CD4-positive, alpha-beta T cell treated with Interleukin-4 for 4 hours (primary cell): ENCODE data around the gene FAM13B.
A peak's percentile ranks its signal among the peaks of the same experiment; 100 is the strongest.
"Not testable (repeated sequence)": the region's sequence is repeated elsewhere in the genome, so short reads cannot be mapped to it uniquely, and the experiment has no call there.

Experiments used
- DNase-seq: peaks from one replicate; pipeline ENCODE4 v3.0.0-alpha.2; 2020

The FAM13B gene

DNA sequence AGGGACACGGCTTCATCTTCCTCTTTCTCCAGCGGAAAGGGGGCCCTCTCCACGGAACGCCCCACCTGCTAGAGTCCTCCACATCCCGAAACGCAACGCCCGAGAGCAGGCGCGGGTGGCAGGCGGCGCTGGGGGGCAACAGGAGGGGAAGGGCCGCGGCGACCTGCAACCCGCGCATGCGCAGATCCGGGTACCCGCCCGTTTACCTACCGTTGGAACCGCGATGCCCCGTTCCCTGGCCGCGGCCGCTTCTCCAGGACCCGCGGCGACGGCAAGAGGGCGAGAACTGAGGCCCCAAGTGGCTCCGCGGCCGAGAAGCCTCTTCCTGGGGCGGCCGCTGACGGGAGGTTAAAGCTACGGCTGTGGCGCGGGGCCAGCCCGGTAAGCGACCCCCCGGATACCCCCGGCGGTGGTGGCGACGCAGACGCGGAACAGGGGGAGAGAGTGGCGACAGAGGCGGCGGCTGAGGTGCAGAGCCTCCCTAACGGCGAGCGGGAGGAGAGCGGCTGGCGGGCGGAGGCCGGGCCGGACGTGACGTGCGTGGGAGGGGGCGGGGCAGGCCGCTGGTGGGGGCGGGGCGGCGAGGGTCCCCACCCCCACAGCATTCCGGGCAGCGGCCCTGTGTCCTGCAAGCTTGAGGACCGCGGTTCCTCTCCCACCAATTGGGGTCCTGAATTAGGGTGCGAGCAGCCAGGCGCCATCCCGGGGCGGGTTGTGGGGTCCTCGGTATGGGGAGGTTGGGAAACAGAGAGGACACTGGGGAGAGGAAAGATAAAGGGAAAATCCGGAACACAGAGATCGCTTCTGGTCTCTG lies at the start of gene FAM13B:
Gene FAM13B, minus strand, starts transcription at position 508 of the 814 bp plus-strand sequence. CDS start 13,968 bp downstream, outside the sequence.
- peak; percentile 79 for DNase-seq

DNA sequence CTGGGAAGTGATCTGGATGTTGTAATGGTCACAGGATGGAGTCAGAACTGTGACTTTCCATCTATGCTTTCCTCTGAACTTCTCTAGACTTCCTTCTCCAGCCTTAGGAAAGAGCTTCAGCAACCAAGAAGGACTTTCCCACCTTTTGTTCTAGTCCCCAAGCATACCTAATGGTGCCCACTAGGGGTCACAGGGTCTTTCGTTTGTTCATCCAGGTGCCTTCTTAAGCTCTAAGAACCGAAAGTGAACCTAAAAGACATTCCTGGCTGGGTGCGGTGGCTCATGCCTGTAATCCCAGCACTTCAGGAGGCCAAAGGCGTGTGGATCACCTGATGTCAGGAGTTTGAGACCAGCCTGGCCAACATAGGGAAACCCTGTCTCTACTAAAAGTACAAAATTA lies 49.2 kb upstream of the FAM13B start:
- no peak for DNase-seq

DNA sequence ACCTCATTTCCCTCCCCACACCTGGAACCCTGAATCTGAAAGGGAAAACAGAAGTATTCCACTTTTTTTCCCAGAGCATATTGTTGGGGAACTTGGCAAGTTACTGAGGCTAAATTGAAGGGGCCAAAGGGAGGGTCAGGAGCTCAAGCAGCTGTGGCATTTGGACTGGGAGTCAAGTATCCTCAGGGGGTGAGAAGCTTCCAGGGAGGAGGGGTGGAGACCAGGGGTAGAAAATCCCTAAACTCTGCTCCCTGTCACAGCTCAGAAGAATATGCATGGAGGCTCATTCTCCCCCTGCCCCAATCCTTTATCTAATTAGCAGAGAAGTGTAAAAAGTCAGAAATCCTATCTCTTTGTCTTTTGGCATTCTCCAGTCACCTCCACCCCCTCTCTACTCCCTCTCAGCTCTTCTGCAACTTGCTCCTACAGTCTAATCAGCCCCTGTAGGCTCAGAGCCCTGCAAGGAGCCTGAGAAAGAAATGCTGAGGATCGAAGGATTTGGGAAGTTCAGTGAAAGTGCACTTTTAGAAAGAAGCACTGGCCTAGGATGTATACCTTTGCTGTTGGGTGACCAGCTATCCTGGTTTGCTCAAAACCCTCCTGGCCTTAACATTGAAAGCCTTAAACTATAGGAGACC lies 45.2 kb upstream of the FAM13B start:
- DNase-seq: no peak

DNA sequence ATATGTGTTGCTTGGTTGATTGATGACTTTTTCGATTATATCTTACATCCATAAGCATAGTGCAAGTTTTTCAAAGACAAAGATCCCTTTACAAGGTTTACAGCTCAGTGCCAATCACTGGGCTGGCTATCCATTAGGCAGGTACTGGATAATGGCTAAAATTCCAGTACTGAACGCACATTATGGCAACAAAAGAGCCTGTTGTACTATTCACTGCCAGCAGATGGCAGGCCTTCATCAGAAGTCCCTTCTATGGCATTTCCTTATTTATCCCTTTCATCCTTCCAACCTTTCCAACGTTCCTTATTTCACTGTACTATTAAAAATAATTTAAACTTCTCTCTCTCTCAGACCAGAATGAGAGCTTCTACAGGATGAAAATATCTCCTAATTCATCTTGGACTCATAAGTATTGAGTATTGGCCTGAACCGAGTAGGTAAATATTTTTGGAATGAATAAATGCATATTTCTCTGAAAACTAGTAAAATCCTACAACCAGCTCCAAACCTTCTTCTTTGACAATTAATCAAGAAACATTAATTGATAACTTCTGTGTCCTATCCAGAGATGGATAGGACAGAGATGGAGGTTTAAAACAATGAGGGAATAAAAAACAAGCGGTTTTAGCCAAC lies 44.3 kb upstream of the FAM13B start:
- DNase-seq: peak; percentile 50

DNA sequence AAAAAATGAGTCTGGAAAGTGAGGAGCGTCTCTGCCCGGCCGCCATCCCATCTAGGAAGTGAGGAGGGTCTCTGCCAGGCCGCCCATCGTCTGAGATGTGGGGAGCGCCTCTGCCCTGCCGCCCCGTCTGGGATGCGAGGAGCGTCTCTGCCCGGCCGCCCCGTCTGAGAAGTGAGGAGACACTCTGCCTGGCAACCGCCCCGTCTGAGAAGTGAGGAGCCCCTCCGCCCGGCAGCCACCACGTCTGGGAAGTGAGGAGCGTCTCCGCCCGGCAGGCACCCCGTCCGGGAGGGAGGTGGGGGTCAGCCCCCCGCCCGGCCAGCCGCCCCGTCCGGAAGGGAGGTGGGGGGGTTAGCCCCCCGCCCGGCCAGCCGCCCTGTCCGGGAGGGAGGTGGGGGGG lies 37.1 kb upstream of the FAM13B start:
- not testable (repeated sequence) for DNase-seq

DNA sequence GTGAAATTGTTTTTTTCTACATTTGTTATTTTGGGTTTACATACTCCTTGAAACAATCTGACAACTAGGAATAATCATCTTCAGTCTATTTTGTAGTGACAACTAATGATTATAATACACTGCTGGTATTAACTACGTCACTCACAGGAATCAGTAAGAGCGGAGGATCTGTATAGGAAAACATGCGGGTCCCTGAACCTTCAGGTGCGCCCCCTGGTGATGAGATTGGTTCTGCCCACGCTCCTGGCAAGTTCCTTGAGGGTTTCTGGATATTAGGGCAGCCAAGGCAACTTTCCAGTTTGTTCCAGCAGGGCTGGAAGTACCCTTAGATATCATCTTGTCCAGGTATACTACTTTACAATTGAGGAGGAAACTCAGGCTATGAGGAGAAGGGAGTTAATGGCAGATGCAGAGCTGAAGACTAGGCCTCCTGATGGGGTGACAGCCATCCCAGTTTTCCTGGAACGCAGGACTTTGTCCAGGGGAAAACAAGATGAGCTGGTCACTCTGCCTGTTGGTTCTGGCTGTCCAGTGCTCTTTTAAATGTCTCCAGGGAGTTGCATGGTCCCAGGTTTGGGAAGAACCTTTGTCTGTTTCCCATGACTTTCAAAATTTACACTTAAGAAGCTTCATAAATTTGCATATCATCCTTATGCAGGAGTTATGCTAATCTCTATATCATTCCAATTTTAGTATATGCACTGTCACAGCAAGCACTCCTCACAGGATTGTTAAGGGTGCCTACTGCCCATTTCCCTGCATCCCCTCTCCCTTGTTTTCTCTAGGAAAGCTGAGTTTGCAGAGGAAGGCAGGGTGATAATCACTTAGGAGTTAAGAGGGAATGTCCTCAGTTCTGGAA lies 36.1 kb upstream of the FAM13B start:
- DNase-seq: peak; percentile 67

DNA sequence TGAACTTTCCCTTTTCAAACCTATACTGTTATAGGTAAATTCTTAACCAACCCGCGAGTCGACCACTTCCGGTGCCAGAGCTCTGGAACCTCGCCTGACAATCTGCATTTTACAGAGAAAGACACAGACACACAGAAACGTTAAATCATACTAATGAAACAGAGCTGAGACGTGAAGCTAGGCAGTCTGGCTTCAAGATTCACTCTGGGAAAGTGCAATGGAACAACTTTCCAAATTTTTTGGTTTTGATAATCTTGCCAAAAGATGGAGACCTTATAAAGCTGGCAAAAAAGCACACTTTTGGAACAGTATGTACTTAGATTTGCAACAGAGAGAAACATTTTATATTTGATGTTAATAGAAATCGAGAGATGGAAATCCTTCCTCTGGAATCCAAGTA lies 35.1 kb upstream of the FAM13B start:
- DNase-seq: no peak

DNA sequence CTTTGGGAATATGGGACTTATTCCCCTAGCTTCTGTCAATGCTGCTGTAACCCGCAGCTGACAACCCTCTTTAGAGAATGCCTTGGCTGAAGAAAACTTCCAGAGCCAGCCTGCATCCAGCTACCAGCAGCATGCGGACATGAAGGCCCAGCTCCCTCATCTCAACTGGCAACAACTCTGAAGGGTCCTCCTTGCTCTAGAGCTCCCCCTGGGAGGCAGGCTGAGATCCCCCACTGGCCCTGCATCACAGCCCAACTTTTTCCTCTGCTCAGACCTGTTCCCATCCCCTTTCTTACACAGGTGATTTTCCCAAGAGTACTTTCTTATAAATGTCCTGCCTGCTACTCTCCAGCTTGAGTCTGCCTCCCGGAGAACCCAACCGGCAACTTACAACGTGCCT lies 32.2 kb upstream of the FAM13B start:
- DNase-seq: no peak

DNA sequence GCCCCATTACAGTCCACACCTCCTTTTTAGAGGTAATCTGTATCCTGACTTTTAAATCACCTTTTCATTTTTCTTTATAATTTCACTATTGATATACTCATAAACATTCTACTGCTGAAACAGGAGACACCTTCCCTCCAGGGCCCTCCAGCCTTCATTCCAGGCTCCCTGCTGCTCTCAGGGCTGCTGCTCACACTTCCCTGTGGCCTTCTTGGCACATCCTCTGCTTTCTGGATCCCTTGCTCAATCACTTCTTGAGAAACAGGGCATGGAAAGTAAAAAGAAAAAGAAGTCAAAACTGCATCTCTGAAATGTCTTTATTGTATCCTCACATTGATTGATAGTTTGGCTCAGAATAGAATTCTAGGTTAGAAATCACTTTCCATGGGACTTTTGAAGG lies 31.6 kb upstream of the FAM13B start:
- no peak for DNase-seq

DNA sequence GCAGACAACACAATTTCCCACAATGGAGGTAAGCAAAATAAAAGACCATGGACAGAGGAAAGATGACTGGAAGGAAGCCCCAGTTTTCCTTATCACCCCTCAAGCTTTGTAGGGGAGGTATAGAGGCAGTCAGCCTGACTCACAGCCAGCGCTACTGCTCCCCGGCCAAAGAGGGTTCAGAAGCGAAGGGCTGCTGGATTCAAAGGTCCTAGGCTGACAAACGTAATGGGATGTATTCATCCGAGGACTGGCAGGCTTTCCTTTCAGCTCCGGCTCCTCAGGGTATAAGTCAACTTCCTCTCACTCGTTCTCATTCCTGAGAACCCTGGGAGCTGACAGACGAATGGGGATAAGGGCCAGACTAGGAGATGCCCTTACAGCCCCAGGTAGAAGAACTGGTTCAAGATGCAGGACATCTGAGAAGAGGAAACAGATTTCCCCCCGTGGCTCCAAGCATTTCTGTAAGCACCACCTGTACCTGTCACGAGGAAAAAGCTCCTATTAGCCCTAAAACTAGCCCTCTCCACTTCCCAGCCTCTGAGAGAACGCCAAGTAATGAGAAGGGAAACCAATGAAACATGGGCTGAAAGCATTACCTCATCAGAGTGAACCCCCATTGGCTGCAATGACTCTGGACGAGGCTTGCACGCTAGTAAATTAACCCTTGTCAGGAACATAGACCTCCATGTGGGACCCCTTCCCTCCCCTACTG lies 22.1 kb upstream of the FAM13B start:
- no peak for DNase-seq

DNA sequence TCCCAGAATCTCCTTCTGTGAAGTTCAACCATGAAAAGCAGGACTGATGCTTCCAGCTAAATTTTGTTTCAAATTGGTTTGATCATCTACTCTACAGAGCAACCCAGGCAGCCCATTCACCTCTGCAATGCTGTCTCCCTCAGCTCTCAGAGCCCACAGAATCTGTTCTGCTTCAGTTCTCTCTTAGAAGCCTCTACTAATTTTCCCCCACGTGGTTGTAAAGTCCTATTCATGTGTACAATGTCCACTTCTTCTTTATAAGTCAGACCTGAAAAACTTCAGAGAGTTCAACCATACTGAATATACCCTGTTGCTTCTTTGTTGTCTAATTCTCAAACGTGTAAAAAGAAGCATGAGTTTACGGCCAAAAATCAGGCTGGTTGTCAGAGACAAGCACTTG lies 21.3 kb upstream of the FAM13B start:
- no peak for DNase-seq

DNA sequence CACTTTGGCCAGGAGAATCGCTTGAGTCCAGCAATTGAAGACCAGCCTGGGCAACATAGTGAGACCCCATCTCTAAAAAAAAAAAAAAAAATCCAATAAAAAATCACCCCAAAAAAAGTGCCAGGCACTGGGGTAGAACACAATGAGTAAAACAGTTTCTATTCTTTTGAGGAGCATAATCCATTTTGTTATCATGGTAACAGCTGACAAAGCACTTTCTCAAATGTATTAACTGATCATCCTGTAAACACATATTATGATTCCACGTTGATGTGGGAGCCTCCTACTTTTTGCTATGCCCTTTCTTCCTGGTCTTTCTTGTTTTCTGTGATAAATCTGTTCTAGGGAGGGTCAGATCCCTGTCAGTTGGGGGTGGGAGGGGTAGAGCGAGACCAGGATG lies 20.7 kb upstream of the FAM13B start:
- no peak for DNase-seq

DNA sequence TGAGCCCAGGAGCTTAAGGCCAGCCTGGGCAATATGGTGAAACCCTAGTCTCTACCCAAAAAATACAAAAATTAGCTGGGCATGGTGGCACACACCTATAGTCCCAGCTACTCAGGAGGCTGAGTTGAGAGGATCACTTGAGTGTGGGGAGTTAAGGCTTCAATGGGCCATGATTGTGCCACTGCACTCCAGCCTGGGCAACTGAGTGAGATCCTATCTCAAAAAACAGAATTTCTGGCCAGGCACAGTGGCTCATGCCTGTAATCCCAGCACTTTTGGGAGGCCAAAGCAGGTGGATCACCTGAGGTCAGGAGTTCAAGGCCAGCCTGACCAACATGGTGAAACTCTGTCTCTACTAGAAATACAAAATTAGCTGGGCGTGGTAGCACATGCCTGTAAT lies 19.8 kb upstream of the FAM13B start:
- not testable (repeated sequence) for DNase-seq

DNA sequence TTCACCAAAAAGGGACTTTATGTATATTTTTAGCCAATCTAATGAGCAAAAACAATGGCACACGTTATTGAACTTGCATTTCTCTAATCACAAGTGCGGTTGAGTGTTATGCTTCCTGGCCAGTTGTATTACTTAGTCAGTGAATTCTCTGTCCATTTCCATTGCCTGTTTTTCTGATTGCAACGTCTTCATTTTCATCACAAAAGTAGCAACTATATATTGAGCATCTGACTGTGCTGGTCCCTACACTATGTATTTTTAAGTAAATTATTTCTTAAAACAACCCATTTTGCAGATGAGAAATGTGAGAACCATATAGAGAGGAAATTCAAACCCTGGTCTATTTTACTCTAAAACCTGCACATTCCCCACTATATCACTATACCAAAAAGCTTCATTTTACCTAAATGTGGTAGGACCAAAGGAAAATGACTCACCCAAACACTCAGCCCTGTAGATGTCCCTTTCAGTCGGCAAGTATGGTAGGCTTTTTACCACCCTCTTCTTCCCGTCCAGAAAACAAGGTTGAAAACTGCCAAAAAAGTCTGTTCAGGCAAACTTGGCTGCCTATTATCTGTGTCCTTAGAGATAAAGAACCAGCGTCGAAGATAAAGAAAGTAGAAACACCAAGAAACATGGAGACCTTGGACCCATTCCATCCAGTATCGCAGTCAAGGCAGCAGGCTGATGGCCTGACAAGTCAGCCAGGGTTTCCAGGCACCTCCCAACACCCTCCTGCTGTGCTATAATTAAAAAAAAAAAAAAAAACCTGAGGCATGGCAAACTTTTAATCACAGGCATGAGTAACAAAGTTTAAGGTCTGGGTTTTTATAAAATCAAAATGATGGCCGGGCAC lies 18.8 kb upstream of the FAM13B start:
- DNase-seq: no peak

DNA sequence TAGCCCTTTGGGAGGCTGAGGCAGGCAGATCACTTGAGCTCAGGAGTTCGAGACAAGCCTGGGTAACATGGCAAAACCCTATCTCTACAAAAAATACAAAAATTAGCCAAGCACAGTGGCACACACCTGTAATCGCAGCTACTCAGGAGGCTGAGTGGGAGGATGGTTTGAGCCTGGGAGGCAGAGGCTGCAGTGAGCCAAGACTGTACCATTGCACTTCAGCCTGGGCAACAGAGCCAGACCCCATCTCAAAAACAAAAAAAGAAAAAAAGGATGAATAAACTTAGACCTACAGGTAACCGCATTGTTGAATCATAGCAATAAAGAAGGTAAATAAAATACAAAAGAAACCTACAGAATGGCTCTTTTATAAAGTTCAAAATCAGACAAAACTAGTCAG lies 12.4 kb upstream of the FAM13B start:
- DNase-seq: not testable (repeated sequence)

DNA sequence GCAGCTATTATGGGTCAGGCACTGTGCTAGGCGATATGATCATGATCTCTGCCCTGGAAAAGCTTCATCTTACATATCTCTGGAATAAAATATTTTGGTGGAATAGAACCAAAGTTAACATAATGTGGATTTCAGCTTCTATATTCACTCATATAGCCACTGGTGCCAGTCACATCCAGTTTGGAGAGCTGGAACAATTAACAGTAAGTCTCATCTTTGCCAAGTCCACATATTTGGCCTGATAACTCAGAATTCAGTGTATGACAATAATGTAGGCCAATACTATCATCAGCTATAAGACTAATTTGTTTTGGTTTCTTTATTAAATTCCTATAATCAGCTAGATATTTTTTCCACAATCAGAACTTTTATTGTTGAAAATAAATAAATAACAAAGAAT lies 5.9 kb upstream of the FAM13B start:
- DNase-seq: no peak

DNA sequence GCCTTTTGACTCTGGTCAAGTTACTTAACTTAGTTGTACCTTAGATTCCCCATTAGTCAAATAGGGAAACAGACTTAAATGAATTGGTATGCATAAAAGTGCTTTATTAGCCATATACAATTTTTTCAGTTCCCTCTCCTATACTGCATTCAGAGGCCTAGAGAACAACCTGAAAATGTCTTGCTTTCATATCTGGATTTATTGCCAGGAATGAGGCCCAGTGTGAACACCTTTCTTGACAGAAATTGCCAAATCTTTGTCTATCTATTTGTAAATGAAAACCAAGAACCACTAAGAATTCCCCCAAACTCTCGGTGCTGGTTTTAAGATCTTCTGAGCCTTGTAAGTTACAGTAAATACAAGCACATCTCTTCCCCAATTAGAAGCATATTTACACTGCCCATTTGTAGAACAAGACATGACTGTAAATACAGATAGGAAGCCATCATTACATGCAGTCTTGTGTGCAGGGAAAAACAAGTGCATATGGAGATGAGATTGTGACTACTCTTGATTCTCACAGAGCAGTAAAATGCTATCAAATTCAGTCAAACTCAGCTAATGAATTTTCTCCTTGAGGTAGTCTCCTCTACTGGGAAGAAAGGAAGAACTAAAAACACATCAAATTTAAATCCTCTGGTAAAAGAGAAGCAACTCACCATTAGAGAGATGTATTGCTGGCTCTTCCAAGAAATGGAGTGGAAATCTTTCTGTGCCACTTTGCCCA lies 5.2 kb upstream of the FAM13B start:
- DNase-seq: no peak

DNA sequence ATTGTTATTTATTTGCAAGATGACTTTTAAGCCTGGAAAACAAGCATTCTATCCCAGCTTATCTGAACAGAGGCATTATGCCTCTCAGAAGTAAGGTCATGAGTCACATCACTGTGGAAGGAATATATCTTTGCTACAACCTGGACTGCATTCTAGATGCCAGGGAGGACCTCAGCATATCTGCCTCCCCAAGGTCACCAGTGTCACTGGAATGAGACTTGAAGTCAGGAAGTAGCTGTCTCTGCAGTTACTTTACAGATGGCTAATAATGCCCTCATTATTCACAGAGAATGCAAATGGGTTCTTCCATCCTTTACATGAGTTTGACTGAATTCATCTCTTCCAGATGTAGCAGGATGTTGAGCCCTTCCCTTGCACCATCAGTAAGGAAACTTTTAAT lies 4.4 kb upstream of the FAM13B start:
- DNase-seq: no peak

DNA sequence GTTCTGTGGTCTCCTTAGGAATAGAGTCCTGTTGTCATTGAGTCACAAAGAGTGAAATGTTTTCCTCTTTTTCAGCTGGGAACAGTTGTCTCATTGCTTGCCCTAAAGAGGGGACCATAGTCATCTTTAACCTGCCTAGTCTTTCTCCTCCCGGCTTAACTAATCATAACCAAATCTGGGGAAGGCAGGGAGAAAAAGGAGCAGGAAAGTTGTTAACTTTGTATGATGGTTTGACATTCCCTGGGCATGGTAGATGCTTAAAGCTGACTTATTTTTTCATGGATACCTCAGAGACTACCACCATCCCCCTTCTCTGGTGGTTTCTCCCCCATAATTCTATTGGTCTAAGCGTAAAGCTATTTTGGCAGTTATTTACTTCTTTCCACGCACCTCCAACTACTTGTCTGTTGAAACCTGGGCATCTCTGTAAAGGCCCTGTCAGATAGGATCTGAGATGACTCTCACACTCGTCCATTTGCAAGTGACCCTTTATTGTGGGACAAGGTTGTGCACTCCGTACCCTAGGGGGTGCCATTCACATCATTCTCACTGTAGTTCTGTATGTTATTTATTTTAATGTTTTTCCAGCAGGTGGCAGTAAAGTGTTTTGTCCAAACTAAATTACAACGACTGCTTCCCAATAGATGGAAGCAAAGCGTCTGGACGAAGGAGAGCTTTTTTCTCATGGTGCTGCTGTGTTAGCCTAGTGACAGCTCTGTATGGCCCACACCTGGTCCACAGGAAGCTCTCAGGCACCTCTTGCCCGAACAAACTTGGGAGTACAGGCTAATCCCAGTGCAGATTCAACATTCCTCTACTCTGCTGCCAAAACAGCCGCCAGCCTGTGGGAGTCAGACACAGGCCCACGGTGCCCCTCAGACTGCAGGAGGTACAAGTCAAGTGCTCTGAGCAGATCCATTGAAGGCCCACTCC lies 3.0 kb upstream of the FAM13B start:
- DNase-seq: peak; percentile 86

DNA sequence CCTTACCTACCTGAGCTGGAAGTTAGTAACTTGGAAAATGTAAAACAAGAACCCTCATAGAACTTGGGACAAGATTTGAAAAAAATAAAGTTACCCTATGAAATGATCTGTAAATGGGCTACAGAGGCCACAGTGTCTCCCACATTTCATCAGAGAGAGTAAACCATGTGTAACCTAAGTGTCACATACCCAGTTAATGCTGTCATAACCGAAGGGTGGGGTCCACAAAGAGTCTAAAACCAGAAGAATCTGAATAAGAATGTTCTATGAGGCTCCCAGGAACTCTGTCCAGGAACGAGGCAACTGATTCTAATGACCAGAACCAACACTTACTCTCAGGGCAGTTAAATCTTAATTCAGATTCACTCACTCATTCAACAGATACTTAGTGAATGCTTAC lies 1.0 kb upstream of the FAM13B start:
- no peak for DNase-seq
